Activated T-helper 17 cell treated with anti-CD3 and anti-CD28 coated beads, Interleukin-2, amount 50 U/mL, for 72 hours (primary cell): ENCODE data around the gene SLC35E3. TPM values are rescaled to one million over a fixed set of nuclear protein-coding genes. Genes with fewer than 3 reads are reported as not detected.
"Not testable (repeated sequence)": the region's sequence is repeated elsewhere in the genome, so short reads cannot be mapped to it uniquely, and the experiment has no call there.

Source experiments
- ATAC-seq: fragments of 150-1000 bp; cut with Tn5 transposase; replicated peaks from 2 replicates; pipeline ENCODE4 v1.10.0; 2021; ENCODE audit warnings: mild to moderate bottlenecking, moderate library complexity
- H3K27ac Mint-ChIP-seq: one replicate; pipeline ENCODE4 v1.8.0; 2022; ENCODE audit warnings: mixed read lengths
- H3K27me3 Mint-ChIP-seq: one replicate; pipeline ENCODE4 v1.8.0; 2022; ENCODE audit warnings: mixed read lengths
- H3K36me3 Mint-ChIP-seq: one replicate; pipeline ENCODE4 v1.8.0; 2022; ENCODE audit warnings: low read depth, mild to moderate bottlenecking, mixed read lengths
- H3K4me1 Mint-ChIP-seq: one replicate; pipeline ENCODE4 v1.8.0; 2022; ENCODE audit warnings: mixed read lengths
- H3K4me3 Mint-ChIP-seq: one replicate; pipeline ENCODE4 v1.8.0; 2022; ENCODE audit warnings: mild to moderate bottlenecking, mixed read lengths
- H3K9me3 Mint-ChIP-seq: one replicate; pipeline ENCODE4 v1.8.0; 2022; ENCODE audit warnings: mixed read lengths
- total RNA-seq, 2 donors: library from RNA; stranded (reverse); gene quantifications; one replicate each; pipeline ENCODE4 v1.2.3, GENCODE V29; 2022

The SLC35E3 gene
- total RNA-seq, 2 donors from 2014 or later, result 12.3 to 12.6 TPM

DNA sequence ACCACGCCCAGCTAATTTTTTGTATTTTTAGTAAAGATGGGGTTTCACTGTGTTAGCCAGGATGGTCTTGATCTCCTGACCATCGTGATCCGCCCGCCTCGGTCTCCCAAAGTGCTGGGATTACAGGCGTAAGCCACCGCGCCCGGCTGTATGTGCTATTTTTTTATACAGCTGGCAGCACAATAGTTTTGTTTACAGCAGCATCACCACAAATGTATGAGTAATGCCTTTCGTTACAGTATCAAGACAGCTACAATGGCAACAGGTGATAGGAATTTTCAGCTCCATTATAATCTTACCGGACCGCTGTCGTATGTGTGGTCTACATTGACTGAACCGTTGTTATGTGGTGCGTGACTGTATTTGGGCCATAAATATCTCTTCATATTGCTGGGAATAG is 50.4 kb downstream of the SLC35E3 start:
- H3K9me3 Mint-ChIP-seq, result no peaks in the 10 kb centered on the region
- H3K27ac Mint-ChIP-seq, result no peak overlapping the region
- ATAC-seq, result no peak
- no peaks in the 10 kb centered on the region for H3K36me3 Mint-ChIP-seq
- no peaks in the 10 kb centered on the region for H3K27me3 Mint-ChIP-seq
- no peak overlapping the region for H3K4me3 Mint-ChIP-seq
- H3K4me1 Mint-ChIP-seq, result no peaks in the 10 kb centered on the region

GRCh38 chr12:68798882-68799234 is 52.9 kb downstream of the SLC35E3 start:
- Mint-ChIP-seq H3K27me3 (no peaks in the 10 kb centered on the region), H3K9me3 (no peaks in the 10 kb centered on the region), H3K4me1 (no peaks in the 10 kb centered on the region), H3K27ac (no peak overlapping the region), H3K4me3 (no peak overlapping the region), H3K36me3 (no peaks in the 10 kb centered on the region)
- no peak for ATAC-seq

GRCh38 chr12:68800294-68800693 is 54.3 kb downstream of the SLC35E3 start:
- Mint-ChIP-seq H3K27me3 (no peaks in the 10 kb centered on the region), H3K4me1 (no peaks in the 10 kb centered on the region), H3K36me3 (no peaks in the 10 kb centered on the region), H3K27ac (no peak overlapping the region), H3K4me3 (no peak overlapping the region), H3K9me3 (no peaks in the 10 kb centered on the region)
- ATAC-seq, result no peak

GRCh38 chr12:68801124-68801523 is 55.1 kb downstream of the SLC35E3 start:
- H3K27me3 Mint-ChIP-seq, H3K4me3 Mint-ChIP-seq, H3K36me3 Mint-ChIP-seq, ATAC-seq, H3K9me3 Mint-ChIP-seq, H3K27ac Mint-ChIP-seq, H3K4me1 Mint-ChIP-seq: not testable (repeated sequence)

DNA sequence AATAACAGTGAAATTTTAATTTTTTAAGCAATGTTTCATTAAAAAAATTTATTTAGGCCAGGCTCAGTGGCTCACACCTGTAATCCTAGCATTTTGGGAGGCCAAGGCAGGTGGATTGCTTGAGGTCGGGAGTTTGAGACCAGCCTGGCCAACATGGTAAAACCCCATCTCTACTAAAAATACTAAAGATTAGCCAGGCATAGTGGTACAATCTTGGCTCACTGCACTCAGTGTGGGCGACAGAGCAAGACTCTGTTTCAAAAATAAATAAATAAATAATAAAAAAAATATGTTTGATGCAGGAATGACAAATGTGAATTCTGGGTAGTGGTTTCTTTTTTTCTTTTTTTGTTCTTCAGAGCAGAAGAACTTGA is 56.4 kb downstream of the SLC35E3 start:
- H3K36me3 Mint-ChIP-seq, H3K4me3 Mint-ChIP-seq, H3K9me3 Mint-ChIP-seq, H3K27ac Mint-ChIP-seq, ATAC-seq, H3K4me1 Mint-ChIP-seq, H3K27me3 Mint-ChIP-seq: not testable (repeated sequence)

DNA sequence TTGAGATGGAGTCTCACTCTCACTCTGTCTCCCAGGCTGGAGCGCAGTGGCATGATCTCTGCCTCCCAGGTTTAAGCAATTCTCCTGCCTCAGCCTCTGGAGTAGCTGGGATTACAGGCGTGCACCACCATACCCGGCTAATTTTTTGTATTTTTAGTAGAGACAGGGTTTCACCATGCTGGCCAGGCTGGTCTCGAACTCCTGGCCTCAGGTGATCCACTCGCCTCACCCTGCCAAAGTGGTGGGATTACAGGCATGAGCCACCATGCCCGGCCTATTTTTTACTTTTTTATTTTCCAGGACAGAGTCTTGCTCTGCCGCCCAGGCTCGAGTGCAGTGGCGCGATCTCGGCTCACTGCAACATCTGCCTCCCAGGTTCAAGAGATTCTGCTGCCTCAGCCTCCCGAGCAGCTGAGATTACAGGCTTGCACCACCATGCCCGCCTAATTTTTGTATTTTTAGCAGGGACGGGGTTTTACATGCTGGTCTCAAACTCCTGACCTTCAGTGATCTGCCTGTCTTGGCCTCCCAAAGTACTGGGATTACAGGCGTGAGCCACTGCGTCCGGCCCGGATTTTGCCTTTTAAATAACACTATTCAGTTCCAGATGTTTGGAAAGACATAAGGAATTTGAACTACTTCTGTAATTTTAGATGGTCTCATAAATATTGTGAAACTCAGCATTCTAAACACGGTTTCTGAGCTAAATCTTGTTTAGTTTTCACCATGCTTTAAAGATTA is 57.1 kb downstream of the SLC35E3 start:
- H3K27me3 Mint-ChIP-seq, ATAC-seq, H3K4me3 Mint-ChIP-seq, H3K36me3 Mint-ChIP-seq, H3K9me3 Mint-ChIP-seq, H3K4me1 Mint-ChIP-seq, H3K27ac Mint-ChIP-seq: not testable (repeated sequence)

- ATAC-seq, result no peak
- Mint-ChIP-seq H3K27me3 (no peaks in the 10 kb centered on the region), H3K9me3 (no peaks in the 10 kb centered on the region), H3K4me1 (no peaks in the 10 kb centered on the region), H3K4me3 (no peak overlapping the region), H3K36me3 (peaks cover 18% of the 10 kb centered on the region), H3K27ac (no peak overlapping the region)
These were observed 58.1 kb downstream of the SLC35E3 start for GRCh38 chr12:68803948-68804656.

DNA sequence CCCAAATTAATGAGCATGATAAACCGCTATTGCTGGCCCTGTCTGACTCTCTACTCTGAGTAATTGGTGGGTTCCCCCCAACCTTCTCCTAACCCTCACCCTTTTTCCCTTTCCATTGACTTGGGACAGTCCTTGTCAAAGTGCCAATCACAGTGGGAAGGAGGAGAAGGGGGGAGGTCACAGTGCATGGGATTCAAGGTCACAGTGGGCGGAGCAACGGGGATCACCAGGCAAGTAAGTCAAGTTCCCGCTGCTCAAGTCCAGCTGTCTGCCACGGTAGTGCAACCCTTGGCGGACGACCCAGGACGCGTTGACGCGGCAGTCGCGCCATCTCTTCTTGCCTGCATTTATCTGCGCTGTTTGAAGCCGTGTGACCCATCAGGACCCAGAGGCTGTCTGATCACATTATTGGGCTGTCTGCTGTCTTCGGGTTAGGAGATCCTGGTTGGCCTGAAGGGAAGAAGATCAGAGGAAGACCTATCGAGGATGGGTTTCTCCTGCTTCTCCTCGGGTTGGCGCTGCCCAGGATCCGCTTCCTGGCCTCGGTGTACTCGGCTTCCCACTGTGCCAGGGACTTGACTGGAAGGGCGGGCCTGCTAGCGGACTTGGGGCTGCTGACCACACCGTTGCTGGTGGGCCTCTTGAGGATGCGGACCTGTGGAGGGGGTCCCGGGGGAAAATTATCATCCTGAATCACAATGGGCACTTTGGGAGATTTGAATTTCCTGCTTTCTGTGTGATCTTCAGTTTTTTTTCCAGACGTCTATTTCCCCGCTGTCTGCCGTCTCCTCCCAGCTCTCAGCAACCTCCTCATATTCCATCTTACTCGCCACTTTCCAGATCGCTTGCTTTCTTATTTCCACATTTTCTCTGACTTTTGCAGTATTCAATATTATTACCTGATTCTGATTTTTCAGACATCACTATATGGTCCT is 58.9 kb downstream of the SLC35E3 start:
- Mint-ChIP-seq H3K4me1 (no peaks in the 10 kb centered on the region), H3K9me3 (no peaks in the 10 kb centered on the region), H3K36me3 (peaks cover 27% of the 10 kb centered on the region), H3K27ac (no peak overlapping the region), H3K4me3 (no peak overlapping the region), H3K27me3 (no peaks in the 10 kb centered on the region)
- no peak for ATAC-seq

DNA sequence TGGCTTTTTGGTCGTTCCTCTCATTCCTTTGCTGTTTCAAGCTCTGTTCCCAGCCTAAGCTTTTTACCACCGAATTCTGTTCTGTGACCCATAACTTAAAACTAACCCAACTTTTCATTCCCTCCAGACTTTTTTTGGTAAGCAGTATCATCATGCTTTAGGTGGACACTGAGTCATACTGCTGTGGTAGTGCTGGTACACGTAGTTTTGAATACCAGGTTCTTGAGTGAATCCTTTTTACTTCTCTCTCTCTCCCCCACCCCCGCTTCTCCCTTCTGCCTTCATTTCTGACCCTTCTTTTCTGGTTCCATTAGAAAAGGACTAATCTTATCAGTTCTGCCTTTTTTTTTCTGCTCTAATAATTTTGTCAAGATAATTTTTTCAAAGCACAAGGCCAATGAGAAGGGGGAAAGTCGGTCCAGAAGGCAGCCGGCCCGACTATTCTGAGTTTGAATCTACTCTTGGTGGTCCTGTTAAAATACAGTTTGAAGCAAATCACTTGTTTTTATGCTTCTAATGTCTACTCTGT is 59.7 kb downstream of the SLC35E3 start:
- Mint-ChIP-seq H3K27ac (no peak overlapping the region), H3K36me3 (peaks cover 34% of the 10 kb centered on the region), H3K27me3 (no peaks in the 10 kb centered on the region), H3K4me3 (no peak overlapping the region), H3K9me3 (no peaks in the 10 kb centered on the region), H3K4me1 (no peaks in the 10 kb centered on the region)
- ATAC-seq, result no peak

- peaks cover 44% of the 10 kb centered on the region for H3K36me3 Mint-ChIP-seq
- no peaks in the 10 kb centered on the region for H3K9me3 Mint-ChIP-seq
- no peak for ATAC-seq
These were observed 60.7 kb downstream of the SLC35E3 start for GRCh38 chr12:68806488-68807237.

GRCh38 chr12:68807274-68807575 is 61.2 kb downstream of the SLC35E3 start:
- Mint-ChIP-seq H3K36me3 (peaks cover 50% of the 10 kb centered on the region), H3K27ac (peak overlapping the region; percentile 100), H3K4me3 (peak overlapping the region; percentile 95)
- H3K9me3 Mint-ChIP-seq, ATAC-seq, H3K4me1 Mint-ChIP-seq, H3K27me3 Mint-ChIP-seq: not testable (repeated sequence)

More at GRCh38 chr12:68806488-68807237, 60.7 kb downstream of the SLC35E3 start:
- Mint-ChIP-seq H3K27ac (peak overlapping the region; percentile 100), H3K4me1 (no peaks in the 10 kb centered on the region), H3K27me3 (no peaks in the 10 kb centered on the region), H3K4me3 (peak overlapping the region; percentile 95)

DNA sequence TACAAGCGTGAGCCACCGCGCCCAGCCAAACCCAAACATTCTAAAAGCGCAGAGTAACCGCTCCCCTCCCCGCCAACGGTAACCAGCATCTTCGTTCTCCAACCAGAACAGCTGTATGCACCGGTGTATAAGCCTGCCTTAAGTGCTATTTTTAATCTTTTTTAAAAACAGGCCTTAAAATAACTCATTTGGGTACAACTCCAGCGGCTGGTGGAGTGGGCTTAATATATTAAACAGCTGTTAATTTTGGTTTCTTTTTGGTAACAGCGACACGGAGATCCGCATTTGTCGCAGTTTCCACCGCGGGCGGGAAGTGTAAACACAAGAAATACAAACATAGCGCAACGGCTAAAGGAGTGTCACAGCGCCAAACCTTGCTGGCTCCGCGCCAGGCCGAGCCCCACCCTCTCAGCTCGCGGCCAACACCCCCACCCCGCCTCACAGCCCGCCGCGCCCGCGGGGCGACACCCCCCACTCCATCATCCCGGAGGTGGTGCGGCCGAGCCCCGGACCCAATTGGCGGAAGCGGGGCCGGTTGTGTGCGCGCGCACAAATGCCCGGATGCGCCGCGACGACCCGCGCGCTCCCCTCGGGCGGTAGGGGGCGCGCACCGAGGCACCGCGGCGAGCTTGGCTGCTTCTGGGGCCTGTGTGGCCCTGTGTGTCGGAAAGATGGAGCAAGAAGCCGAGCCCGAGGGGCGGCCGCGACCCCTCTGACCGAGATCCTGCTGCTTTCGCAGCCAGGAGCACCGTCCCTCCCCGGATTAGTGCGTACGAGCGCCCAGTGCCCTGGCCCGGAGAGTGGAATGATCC is 61.8 kb downstream of the SLC35E3 start, which contains the start of gene MDM2:
Gene MDM2, plus strand, starts transcription at position 602 of the 812 bp plus-strand sequence. CDS start 301 bp downstream, outside the sequence.
- peaks cover 55% of the 10 kb centered on the region for H3K36me3 Mint-ChIP-seq
- peak within 1 kb of the TSS; percentile 100 for H3K27ac Mint-ChIP-seq
- peak within 1 kb of the TSS; percentile 95 for H3K4me3 Mint-ChIP-seq
- no peaks in the 10 kb centered on the region for H3K9me3 Mint-ChIP-seq
- no peaks in the 10 kb centered on the region for H3K27me3 Mint-ChIP-seq
- peak; percentile 84 for ATAC-seq
- H3K4me1 Mint-ChIP-seq, result peaks cover 3% of the 10 kb centered on the region

DNA sequence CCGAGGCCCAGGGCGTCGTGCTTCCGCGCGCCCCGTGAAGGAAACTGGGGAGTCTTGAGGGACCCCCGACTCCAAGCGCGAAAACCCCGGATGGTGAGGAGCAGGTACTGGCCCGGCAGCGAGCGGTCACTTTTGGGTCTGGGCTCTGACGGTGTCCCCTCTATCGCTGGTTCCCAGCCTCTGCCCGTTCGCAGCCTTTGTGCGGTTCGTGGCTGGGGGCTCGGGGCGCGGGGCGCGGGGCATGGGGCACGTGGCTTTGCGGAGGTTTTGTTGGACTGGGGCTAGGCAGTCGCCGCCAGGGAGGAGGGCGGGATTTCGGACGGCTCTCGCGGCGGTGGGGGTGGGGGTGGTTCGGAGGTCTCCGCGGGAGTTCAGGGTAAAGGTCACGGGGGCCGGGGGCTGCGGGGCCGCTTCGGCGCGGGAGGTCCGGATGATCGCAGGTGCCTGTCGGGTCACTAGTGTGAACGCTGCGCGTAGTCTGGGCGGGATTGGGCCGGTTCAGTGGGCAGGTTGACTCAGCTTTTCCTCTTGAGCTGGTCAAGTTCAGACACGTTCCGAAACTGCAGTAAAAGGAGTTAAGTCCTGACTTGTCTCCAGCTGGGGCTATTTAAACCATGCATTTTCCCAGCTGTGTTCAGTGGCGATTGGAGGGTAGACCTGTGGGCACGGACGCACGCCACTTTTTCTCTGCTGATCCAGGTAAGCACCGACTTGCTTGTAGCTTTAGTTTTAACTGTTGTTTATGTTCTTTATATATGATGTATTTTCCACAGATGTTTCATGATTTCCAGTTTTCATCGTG is 62.6 kb downstream of the SLC35E3 start:
- H3K4me3 Mint-ChIP-seq, result peak overlapping the region; percentile 95
- H3K27ac Mint-ChIP-seq, result peak overlapping the region; percentile 100
- H3K9me3 Mint-ChIP-seq, result no peaks in the 10 kb centered on the region
- H3K4me1 Mint-ChIP-seq, result peaks cover 9% of the 10 kb centered on the region
- ATAC-seq, result peak; percentile 70
- no peaks in the 10 kb centered on the region for H3K27me3 Mint-ChIP-seq
- H3K36me3 Mint-ChIP-seq, result peaks cover 63% of the 10 kb centered on the region
